Right lobe of liver (tissue), 4 donors: ENCODE results near the gene ATOSA.

ENCODE experiments used
- CTCF ChIP-seq, 4 donors: fragments of 200-600 bp in 3 of 4; fragments of 450-650 bp in 1 of 4; IDR thresholded peaks; one replicate each; pipeline versions ENCODE4 v1.5.1 to v1.8.0; 2016 to 2022; ENCODE audit warnings: antibody characterized with exemption in 4 of 4, mild to moderate bottlenecking in 2 of 4
- POLR2A ChIP-seq: fragments of 450-650 bp; IDR thresholded peaks from one replicate; pipeline ENCODE4 v1.6.1; 2017; ENCODE audit warnings: antibody characterized with exemption, mild to moderate bottlenecking
- donor health status: DM: no; HTN: no; CAD: no.
- donor health status: DM: no; HTN: no; CAD: no.
- donor health status: DM: no; HTN: yes; CAD: no.

GRCh38 chr15:52695154-52695553, 16.0 kb upstream of the ATOSA start:
- TF ChIP-seq CTCF (IDR thresholded peaks at IDR 0.05) (no peak), POLR2A (no peak)
